HG03442 (cell line): ENCODE results near the gene NDC80.

Experiments used
- ATAC-seq: cut with Tn5 transposase; IDR thresholded peaks from one replicate; pipeline ENCODE4 v1.9.1; 2021; ENCODE audit warnings: mild to moderate bottlenecking, moderate library complexity; ENCODE audit not compliant: unreplicated experiment

Gene NDC80

GRCh38 chr18:2662990-2663389 lies 91.6 kb downstream of the NDC80 start:
- ATAC-seq = peak; percentile 37
